Kidney epithelial cell (primary cell): Measurements from ENCODE around the gene ZNF561. TPM values are rescaled to one million over a fixed set of nuclear protein-coding genes. Genes with fewer than 3 reads are reported as not detected.

Source experiments
- DNase-seq: peaks from one replicate; pipeline ENCODE4 v3.0.0-alpha.2; 2010; ENCODE audit warnings: low read depth
- H3K27me3 ChIP-seq: 2 replicates; pipeline ENCODE4 v1.6.0; 2011; ENCODE audit warnings: low read length; ENCODE audit not compliant: control insufficient read depth, insufficient read depth
- H3K36me3 ChIP-seq: 2 replicates; pipeline ENCODE4 v1.5.1; 2011; ENCODE audit warnings: low read length; ENCODE audit not compliant: control insufficient read depth, insufficient read depth
- H3K4me3 ChIP-seq: 2 replicates; pipeline ENCODE4 v1.5.1; 2011; ENCODE audit warnings: low read depth, mild to moderate bottlenecking, control low read depth, low read length
- CTCF ChIP-seq: IDR thresholded peaks from 2 replicates; pipeline ENCODE4 v1.5.1; 2011; ENCODE audit warnings: mild to moderate bottlenecking, moderate library complexity, low read length, control low read depth, inconsistent platforms; ENCODE audit not compliant: insufficient read depth, poor library complexity, severe bottlenecking
- total RNA-seq: library from RNA; depleted of rRNA; stranded (reverse); fragments of >200 nt; gene quantifications from 2 replicates; pipeline ENCODE4 v1.2.3, GENCODE V29; 2015

The ZNF561 gene
- total RNA-seq, 1 donor from 2014 or later = 40.8 TPM

DNA sequence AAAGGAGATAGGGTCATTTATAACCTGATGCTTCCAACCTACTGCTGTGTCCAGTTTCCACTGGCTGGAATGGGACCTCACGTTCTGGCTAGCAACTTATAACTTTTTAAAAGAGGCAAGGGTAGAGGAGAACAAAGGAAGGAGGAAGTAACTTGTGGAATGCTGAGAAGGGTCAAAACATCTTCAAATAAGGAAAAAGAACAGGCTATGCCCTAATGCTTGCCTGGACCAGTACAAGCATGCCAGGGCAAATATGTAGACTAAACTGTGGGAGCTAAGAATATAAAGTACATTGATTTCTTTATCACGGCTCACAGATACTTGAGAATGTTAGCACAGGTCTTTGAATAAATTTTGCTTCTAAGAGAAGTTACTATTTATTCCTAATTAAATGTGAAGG lies 1.5 kb upstream of the ZNF561 start:
- Histone ChIP-seq H3K36me3 (peaks cover under 1% of the 10 kb centered on the region), H3K4me3 (no peak overlapping the region), H3K27me3 (no peaks in the 10 kb centered on the region)
- no peak for DNase-seq
- TF ChIP-seq CTCF = no peak

DNA sequence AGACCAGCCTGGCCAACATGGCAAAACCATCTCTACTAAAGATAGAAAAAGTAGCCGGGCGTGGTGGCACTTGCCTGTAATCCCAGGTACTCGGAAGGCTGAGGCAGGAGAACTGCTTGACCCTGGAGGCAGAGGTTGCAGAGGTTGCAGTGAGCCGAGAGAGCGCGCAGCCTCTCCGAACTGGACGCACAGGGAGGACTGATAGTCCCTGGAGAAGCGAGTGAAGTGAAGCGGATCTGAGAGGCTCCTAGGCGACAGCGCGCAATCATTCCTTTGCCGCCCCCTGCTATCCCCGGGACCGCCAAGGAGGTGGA lies 233 bp downstream of the ZNF561 start:
- H3K36me3 ChIP-seq = peaks cover 1% of the 10 kb centered on the region
- no peaks in the 10 kb centered on the region for H3K27me3 ChIP-seq
- no peak for TF ChIP-seq CTCF
- peak overlapping the region; percentile 87 for H3K4me3 ChIP-seq
- DNase-seq = no peak

GRCh38 chr19:9615844-9616243 lies 5.2 kb downstream of the ZNF561 start:
- no peak for TF ChIP-seq CTCF
- H3K27me3 ChIP-seq = no peaks in the 10 kb centered on the region
- H3K36me3 ChIP-seq = peaks cover 4% of the 10 kb centered on the region
- DNase-seq = no peak
- no peak overlapping the region for H3K4me3 ChIP-seq

DNA sequence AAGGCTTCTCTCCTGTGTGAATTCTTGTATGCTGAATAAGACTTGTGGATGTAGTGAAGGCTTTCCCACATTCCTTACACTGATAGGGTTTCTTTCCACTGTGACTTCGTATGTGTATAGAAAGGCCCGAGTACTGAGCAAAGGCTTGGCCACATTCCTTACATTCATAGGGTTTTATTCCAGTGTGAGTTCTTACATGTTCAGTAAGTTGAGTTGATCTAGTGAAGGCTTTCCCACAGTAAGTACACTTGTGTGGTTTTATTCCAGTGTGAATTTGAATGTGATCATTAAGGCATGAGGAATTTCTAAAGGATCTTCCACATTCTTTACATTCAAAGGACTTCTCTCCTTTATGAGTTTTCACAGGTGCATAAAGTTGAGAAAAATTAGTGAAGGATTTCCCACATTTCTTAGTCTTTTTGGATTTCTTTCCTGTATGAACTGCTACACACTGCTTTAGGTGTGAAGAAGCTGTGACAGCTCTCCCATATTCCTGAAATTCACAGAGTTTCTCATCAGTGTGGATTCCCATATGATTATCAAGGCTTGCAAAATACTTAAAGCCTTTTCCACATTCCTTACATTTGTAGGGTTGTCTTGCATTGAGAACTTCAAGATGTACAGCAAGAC lies 10.4 kb downstream of the ZNF561 start:
- H3K27me3 ChIP-seq = no peaks in the 10 kb centered on the region
- no peak for DNase-seq
- no peak for TF ChIP-seq CTCF
- H3K36me3 ChIP-seq = peaks cover 2% of the 10 kb centered on the region
- H3K4me3 ChIP-seq = no peak overlapping the region

GRCh38 chr19:9608912-9609311 lies 12.1 kb downstream of the ZNF561 start:
- peaks cover 2% of the 10 kb centered on the region for H3K36me3 ChIP-seq
- TF ChIP-seq CTCF = no peak
- no peaks in the 10 kb centered on the region for H3K27me3 ChIP-seq
- DNase-seq = no peak
- no peak overlapping the region for H3K4me3 ChIP-seq

- TF ChIP-seq CTCF = no peak
- DNase-seq = no peak
- Histone ChIP-seq H3K27me3 (no peaks in the 10 kb centered on the region), H3K36me3 (no peaks in the 10 kb centered on the region), H3K4me3 (no peak overlapping the region)
Observed at GRCh38 chr19:9597027-9597426, 24.0 kb downstream of the ZNF561 start.
